ENCODE results near the gene ANKRA2. TPM values are rescaled to one million over a fixed set of nuclear protein-coding genes. Genes with fewer than 3 reads are reported as not detected.
A peak's percentile ranks its signal among the peaks of the same experiment; 100 is the strongest.

The ANKRA2 gene
- total and polyA plus RNA-seq, 7 donors = 14.9 to 33.5 (median 23.8) TPM

DNA sequence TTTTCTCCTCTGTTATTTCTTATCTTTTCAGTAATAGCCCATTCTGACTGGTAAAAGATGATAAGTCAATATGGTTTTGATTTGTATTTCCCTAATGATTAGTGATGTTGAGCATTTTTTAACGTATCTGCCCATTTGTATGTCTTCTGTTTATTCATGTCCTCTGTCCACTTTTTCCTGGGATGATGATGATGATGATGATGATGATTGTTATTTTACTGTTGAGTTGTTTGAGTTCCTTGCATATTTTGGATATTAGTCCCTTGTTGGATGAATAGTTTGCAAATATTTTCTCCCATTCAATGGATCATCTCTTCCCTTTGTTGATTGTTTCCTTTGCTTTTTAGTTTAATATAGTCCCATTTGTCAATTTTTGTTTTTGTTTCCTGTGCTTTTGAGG is 27.1 kb upstream of the ANKRA2 start:
- 79 to 85% methylated on average over 1 of the region's 1 CpG for WGBS, 2 donors
- no peak for DNase-seq
- intact Hi-C loops (cut with DNase I) = no loop called here

DNA sequence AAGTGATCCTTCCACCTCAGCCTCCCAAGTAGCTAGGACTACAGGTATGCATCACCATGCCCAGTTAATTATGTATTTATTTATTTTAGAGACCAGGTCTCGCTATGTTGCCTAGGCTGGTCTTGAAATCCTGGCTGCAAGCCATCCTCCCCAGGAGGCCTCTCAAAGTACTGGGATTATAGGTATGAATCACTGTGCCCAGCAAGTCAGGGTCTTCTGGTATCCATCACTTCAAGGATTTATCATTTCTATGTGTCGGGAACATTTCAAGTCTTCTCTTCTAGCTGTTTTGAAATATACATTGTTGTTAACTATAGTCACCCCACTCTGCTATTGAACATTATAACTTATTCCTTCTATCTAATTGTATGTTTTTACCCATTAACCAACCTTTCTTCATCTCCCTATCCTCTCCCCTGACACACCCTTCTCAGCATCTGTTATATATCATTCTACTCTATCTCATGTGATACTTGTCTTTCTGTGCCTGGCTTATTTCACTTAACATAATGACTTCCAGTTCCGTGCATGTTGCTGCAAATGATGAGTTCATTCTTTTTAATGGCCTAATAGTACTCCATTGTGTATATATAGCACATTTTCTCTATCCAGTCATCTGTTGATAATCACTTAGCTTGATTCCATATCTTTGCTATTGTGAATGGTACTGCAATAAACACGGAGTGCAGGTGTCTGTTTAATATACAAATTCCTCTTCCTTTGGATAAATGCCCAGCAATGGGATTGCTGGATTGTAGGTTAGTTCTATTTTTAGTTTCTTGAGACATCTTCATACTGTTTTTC is 26.5 kb upstream of the ANKRA2 start:
- Histone ChIP-seq H3K36me3 (no peaks in the 10 kb centered on the region), H3K4me1 (peaks cover 0 to 12% (median 0%) of the 10 kb centered on the region in 4 donors), H3K9me3 (no peaks in the 10 kb centered on the region), H3K4me3 (no peak overlapping the region), H3K27me3 (no peaks in the 10 kb centered on the region), H3K27ac (no peak overlapping the region)
- WGBS, 2 donors = 39 to 53% methylated on average over 4 of the region's 4 CpGs
- DNase-seq = no peak
- peak in 3 of 4 donors; percentile 12 to 42 (median 14) for TF ChIP-seq POLR2AphosphoS5 (IDR thresholded peaks at IDR 0.05)
- TF ChIP-seq, protein P1, sequence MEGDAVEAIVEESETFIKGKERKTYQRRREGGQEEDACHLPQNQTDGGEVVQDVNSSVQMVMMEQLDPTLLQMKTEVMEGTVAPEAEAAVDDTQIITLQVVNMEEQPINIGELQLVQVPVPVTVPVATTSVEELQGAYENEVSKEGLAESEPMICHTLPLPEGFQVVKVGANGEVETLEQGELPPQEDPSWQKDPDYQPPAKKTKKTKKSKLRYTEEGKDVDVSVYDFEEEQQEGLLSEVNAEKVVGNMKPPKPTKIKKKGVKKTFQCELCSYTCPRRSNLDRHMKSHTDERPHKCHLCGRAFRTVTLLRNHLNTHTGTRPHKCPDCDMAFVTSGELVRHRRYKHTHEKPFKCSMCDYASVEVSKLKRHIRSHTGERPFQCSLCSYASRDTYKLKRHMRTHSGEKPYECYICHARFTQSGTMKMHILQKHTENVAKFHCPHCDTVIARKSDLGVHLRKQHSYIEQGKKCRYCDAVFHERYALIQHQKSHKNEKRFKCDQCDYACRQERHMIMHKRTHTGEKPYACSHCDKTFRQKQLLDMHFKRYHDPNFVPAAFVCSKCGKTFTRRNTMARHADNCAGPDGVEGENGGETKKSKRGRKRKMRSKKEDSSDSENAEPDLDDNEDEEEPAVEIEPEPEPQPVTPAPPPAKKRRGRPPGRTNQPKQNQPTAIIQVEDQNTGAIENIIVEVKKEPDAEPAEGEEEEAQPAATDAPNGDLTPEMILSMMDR (IDR thresholded peaks at IDR 0.05) = no peak
- intact Hi-C loops (cut with DNase I) = loop anchor here (1.0 kb wide), 1 partner anchor 200 kb away; no protein-coding TSS in a partner anchor

More for the DNA sequence above, 27.1 kb upstream of the ANKRA2 start:
- Histone ChIP-seq H3K4me1 (peaks cover 0 to 12% (median 0%) of the 10 kb centered on the region in 4 donors), H3K27ac (no peak overlapping the region), H3K4me3 (no peak overlapping the region), H3K27me3 (no peaks in the 10 kb centered on the region), H3K9me3 (no peaks in the 10 kb centered on the region), H3K36me3 (no peaks in the 10 kb centered on the region)
- TF ChIP-seq POLR2AphosphoS5 (IDR thresholded peaks at IDR 0.05) = no peak
- no peak for TF ChIP-seq EP300 (IDR thresholded peaks at IDR 0.05)
- no peak for TF ChIP-seq POLR2A (IDR thresholded peaks at IDR 0.05)
- TF ChIP-seq, protein P1 (IDR thresholded peaks at IDR 0.05) = no peak

DNA sequence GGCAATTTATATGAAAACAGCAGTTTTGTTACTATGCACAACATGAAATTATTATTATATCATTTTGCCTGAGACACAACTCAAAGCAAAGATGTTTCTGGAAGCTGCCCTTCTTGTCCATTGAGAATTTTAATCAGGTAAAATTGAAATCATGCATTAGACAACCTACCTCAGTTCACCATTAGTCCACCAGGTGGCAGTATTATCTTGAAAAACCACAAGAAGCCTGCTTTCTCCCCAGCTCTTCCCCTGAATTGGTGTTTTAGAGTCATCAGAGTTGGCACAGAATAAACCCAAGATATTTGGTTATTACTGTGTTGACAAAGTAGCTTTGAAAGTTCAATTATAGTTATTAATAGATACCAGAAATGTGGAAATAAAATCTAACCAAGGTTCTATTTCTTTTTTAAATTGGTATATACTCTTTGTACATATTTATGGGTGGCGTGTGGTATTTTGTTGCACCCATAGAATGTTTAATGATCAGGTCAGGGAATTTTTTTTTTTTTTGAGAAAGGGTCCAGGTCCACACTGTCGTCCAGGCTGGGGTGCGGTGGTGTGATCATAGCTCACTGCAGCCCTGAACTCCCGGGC is 25.8 kb upstream of the ANKRA2 start:
- Histone ChIP-seq H3K27me3 (no peaks in the 10 kb centered on the region), H3K9me3 (no peaks in the 10 kb centered on the region), H3K4me1 (peaks cover 0 to 12% (median 0%) of the 10 kb centered on the region in 4 donors), H3K4me3 (no peak overlapping the region), H3K27ac (no peak overlapping the region), H3K36me3 (no peaks in the 10 kb centered on the region)
- TF ChIP-seq, protein P1 (IDR thresholded peaks at IDR 0.05) = peak; percentile 62 to 84 (median 78)
- no peak for TF ChIP-seq POLR2A (IDR thresholded peaks at IDR 0.05)
- 59 to 62% methylated on average over 4 of the region's 4 CpGs for WGBS, 2 donors
- DNase-seq = no peak
- intact Hi-C loops (cut with DNase I) = loop anchor here (1.0 kb wide), 1 partner anchor 201 kb away; no protein-coding TSS in a partner anchor

DNA sequence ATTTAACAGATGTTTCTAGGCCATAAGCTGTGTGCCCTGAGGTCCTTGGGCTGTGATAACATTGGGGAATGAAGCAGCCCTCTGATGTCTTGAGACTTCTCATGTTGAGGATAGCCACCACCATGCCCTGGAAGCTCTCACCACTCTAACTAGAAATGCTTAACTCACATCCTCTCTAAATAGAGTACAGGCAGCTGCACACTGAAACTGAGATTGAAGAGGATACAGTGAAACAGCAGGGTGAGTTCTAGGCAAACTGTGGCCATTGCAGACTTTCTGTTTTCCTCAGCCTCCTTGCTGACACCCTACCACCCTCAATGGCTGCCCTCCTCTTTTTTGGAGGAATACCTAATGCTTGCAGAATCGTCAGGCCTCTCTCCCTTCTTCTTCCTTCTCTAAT is 22.5 kb upstream of the ANKRA2 start:
- intact Hi-C loops (cut with DNase I) = no loop called here
- no peaks in the 10 kb centered on the region for H3K9me3 ChIP-seq
- DNase-seq = no peak
- peaks cover 0 to 12% (median 0%) of the 10 kb centered on the region in 4 donors for H3K4me1 ChIP-seq
- no peaks in the 10 kb centered on the region for H3K36me3 ChIP-seq
- H3K4me3 ChIP-seq = no peak overlapping the region
- WGBS, 2 donors = 52 to 55% methylated on average over 1 of the region's 1 CpG
- TF ChIP-seq EP300 (IDR thresholded peaks at IDR 0.05) (no peak), POLR2AphosphoS5 (IDR thresholded peaks at IDR 0.05) (no peak)
- no peak overlapping the region for H3K27ac ChIP-seq
- H3K27me3 ChIP-seq = no peaks in the 10 kb centered on the region

DNA sequence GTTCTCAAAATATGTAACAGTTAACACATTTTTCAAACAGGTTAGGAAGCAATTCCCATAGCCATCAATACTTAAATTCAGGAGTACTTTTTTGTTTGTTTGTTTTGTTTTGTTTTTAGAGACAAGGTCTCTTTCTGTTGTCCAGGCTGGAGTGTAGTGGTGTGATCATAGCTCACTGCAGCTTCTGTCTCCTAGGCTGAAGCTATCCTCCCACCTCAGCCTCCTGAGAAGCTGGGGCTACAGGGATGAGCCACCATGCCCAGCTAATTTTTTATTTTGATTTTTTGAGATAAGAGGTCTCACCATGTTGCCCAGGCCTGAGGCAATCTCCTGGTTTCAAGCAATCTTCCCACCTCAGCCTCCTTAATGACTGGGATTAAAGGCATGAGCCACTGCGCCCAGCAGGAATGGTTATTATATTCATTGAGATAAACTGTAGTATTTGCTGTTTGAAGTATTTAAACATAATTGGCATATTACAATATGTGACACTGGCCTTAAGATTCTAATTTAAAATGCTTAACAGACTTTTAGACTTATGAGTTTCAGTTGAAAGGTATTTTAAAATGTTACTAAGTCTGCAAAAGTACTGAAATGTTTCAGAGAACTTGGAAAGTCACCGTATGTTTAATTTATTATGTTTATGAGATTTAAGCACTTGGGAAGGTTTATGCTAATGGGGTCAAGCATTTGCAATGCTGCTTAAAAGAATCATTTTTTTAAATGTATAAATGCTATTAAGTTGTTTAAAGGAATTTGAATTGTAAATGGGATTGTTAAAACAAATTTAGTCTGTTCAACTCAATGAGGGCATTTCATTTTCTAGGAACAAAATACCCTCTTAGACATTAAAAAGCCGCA is 17.1 kb upstream of the ANKRA2 start:
- TF ChIP-seq POLR2AphosphoS5 (IDR thresholded peaks at IDR 0.05) (no peak), EP300 (IDR thresholded peaks at IDR 0.05) (no peak), POLR2A (IDR thresholded peaks at IDR 0.05) (no peak)
- TF ChIP-seq, protein P1 (IDR thresholded peaks at IDR 0.05) = no peak
- Histone ChIP-seq H3K9me3 (no peaks in the 10 kb centered on the region), H3K4me1 (no peaks in the 10 kb centered on the region), H3K4me3 (no peak overlapping the region), H3K27ac (no peak overlapping the region), H3K27me3 (no peaks in the 10 kb centered on the region), H3K36me3 (peaks cover 9 to 48% (median 19%) of the 10 kb centered on the region in 4 donors)
- no peak for DNase-seq
- 76 to 82% methylated on average over 3 of the region's 3 CpGs for WGBS, 2 donors
- intact Hi-C loops (cut with DNase I) = no loop called here

All from sigmoid colon (tissue), 7 donors.